Trophoblast cell (in vitro differentiated cells and primary cell): ENCODE measurements around the gene ITGA6.

Experiments
- DNase-seq, 2 donors: peaks; one replicate each; pipeline ENCODE4 v3.0.0-alpha.2; 2016
- H2AFZ ChIP-seq: 2 replicates; pipeline ENCODE4 v1.6.1; 2013; ENCODE audit warnings: low read length, moderate library complexity, mild to moderate bottlenecking; ENCODE audit not compliant: insufficient read depth, poor library complexity
- H2AK5ac ChIP-seq: 2 replicates; pipeline ENCODE4 v1.6.1; 2013; ENCODE audit warnings: mild to moderate bottlenecking, low read length
- H2BK120ac ChIP-seq: 2 replicates; pipeline ENCODE4 v1.6.1; 2013; ENCODE audit warnings: low read length, mild to moderate bottlenecking, moderate library complexity; ENCODE audit not compliant: insufficient read depth, poor library complexity
- H2BK12ac ChIP-seq: 2 replicates; pipeline ENCODE4 v1.6.1; 2013; ENCODE audit warnings: mild to moderate bottlenecking, low read length, moderate library complexity
- H2BK5ac ChIP-seq: 2 replicates; pipeline ENCODE4 v1.6.1; 2013; ENCODE audit warnings: low read length, low read depth, moderate library complexity, mild to moderate bottlenecking; ENCODE audit not compliant: poor library complexity
- H3K14ac ChIP-seq: 2 replicates; pipeline ENCODE4 v1.6.1; 2013; ENCODE audit warnings: mild to moderate bottlenecking, low read length
- H3K18ac ChIP-seq: 2 replicates; pipeline ENCODE4 v1.6.1; 2013; ENCODE audit warnings: mild to moderate bottlenecking, low read length
- H3K23ac ChIP-seq: 2 replicates; pipeline ENCODE4 v1.6.1; 2013; ENCODE audit warnings: low read length
- H3K27ac ChIP-seq: 2 replicates; pipeline ENCODE4 v1.5.1; 2013; ENCODE audit warnings: low read depth, mild to moderate bottlenecking, inconsistent platforms, low read length, moderate library complexity
- H3K27me3 ChIP-seq: 2 replicates; pipeline ENCODE4 v1.6.1; 2013; ENCODE audit warnings: inconsistent platforms, mild to moderate bottlenecking, low read length, moderate library complexity; ENCODE audit not compliant: insufficient read depth
- H3K36me3 ChIP-seq, 2 experiments: 1 replicate in 1 of 2; 2 replicates in 1 of 2; pipeline ENCODE4 v1.6.1; 2013; ENCODE audit warnings: low read length in 2 of 2, mild to moderate bottlenecking in 2 of 2, moderate library complexity in 1 of 2; ENCODE audit not compliant: insufficient read depth in 2 of 2, control insufficient read depth in 1 of 2
- H3K4ac ChIP-seq: 2 replicates; pipeline ENCODE4 v1.6.1; 2013; ENCODE audit warnings: low read depth, mild to moderate bottlenecking, low read length, moderate library complexity
- H3K4me1 ChIP-seq, 2 experiments: 1 replicate in 1 of 2; 2 replicates in 1 of 2; pipeline ENCODE4 v1.6.1; 2013; ENCODE audit warnings: low read length in 2 of 2, mild to moderate bottlenecking in 2 of 2, moderate library complexity in 1 of 2; ENCODE audit not compliant: insufficient read depth in 2 of 2, control insufficient read depth in 1 of 2
- H3K4me2 ChIP-seq: 2 replicates; pipeline ENCODE4 v1.6.1; 2013; ENCODE audit warnings: inconsistent platforms, mild to moderate bottlenecking, low read length, moderate library complexity
- H3K4me3 ChIP-seq: 2 replicates; pipeline ENCODE4 v1.5.1; 2013; ENCODE audit warnings: mild to moderate bottlenecking, low read depth, low read length, inconsistent platforms
- H3K79me1 ChIP-seq: one replicate; pipeline ENCODE4 v1.6.1; 2013; ENCODE audit warnings: low read length
- H3K79me2 ChIP-seq: 2 replicates; pipeline ENCODE4 v1.6.1; 2013; ENCODE audit warnings: low read length, mild to moderate bottlenecking; ENCODE audit not compliant: control insufficient read depth, insufficient read depth, poor library complexity
- H3K9ac ChIP-seq: 2 replicates; pipeline ENCODE4 v1.6.1; 2013; ENCODE audit warnings: mild to moderate bottlenecking, low read length
- H3K9me3 ChIP-seq: 2 replicates; pipeline ENCODE4 v1.6.1; 2013; ENCODE audit warnings: low read depth, mild to moderate bottlenecking, control low read depth, inconsistent platforms, low read length; ENCODE audit not compliant: insufficient read depth
- H4K12ac ChIP-seq: 2 replicates; pipeline ENCODE4 v1.6.1; 2013; ENCODE audit warnings: low read depth, mild to moderate bottlenecking, low read length, moderate library complexity
- H4K8ac ChIP-seq: 2 replicates; pipeline ENCODE4 v1.6.1; 2013; ENCODE audit warnings: low read depth, mild to moderate bottlenecking, low read length, moderate library complexity
- H4K91ac ChIP-seq: one replicate; pipeline ENCODE4 v1.6.1; 2013; ENCODE audit warnings: low read depth, mild to moderate bottlenecking, low read length, moderate library complexity
- WGBS: extraction: QIAGEN DNeasy Blood & Tissue Kit; methylation state at CpG from one replicate; pipeline ENCODE4 v1.1.7; 2013; ENCODE audit warnings: missing lambda C conversion rate; ENCODE audit not compliant: insufficient read length, insufficient coverage; ENCODE audit errors: extremely low coverage; 5-methylcytosine and 5-hydroxymethylcytosine counted together

ITGA6 gene

DNA sequence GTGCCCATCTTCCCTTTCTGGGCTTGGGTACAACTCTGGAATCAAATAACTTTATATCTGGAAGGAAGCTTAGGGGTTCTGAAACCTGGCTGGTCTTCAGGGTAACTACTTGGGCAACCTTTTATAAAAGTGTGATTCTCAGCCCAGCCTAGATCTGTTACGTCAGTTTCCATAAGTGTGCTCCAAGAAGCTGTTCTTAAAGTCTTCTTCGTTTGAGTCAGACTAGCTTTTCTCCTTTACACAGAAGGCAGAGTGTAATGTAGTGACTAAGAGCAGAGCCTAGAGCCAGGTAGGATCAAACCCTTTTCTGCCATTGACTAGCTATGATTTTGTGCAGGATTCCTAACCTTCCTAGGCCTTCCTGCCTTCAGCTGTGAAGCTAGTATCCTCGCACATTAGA, 5.8 kb downstream of the ITGA6 start:
- no peak overlapping the region for H2AK5ac ChIP-seq
- H4K8ac ChIP-seq, result no peak overlapping the region
- no peak overlapping the region for H2BK120ac ChIP-seq
- no peak overlapping the region for H2BK12ac ChIP-seq
- H3K79me1 ChIP-seq, result no peaks in the 10 kb centered on the region
- H3K14ac ChIP-seq, result no peak overlapping the region
- no peak overlapping the region for H4K91ac ChIP-seq
- no peak overlapping the region for H2AFZ ChIP-seq
- no peak for DNase-seq
- no peaks in the 10 kb centered on the region for H3K36me3 ChIP-seq
- H3K23ac ChIP-seq, result no peak overlapping the region
- H3K27ac ChIP-seq, result no peak overlapping the region
- H3K4me3 ChIP-seq, result no peak overlapping the region
- no peak overlapping the region for H3K18ac ChIP-seq
- H3K27me3 ChIP-seq, result no peaks in the 10 kb centered on the region
- no peak overlapping the region for H2BK5ac ChIP-seq
- peaks cover 1 to 8% of the 10 kb centered on the region in 2 experiments for H3K4me1 ChIP-seq
- H3K4ac ChIP-seq, result no peak overlapping the region
- WGBS, result no CpG with 5 or more reads among the region's 3 CpGs
- no peak overlapping the region for H4K12ac ChIP-seq
- H3K9me3 ChIP-seq, result no peaks in the 10 kb centered on the region
- H3K9ac ChIP-seq, result no peak overlapping the region
- H3K79me2 ChIP-seq, result no peaks in the 10 kb centered on the region
- H3K4me2 ChIP-seq, result no peak overlapping the region

- Histone ChIP-seq H3K23ac (no peak overlapping the region), H3K4me2 (no peak overlapping the region), H3K4me1 (peaks cover 0 to 8% of the 10 kb centered on the region in 2 experiments), H2AFZ (no peak overlapping the region), H2AK5ac (no peak overlapping the region), H3K9me3 (no peaks in the 10 kb centered on the region), H4K91ac (no peak overlapping the region), H3K4me3 (no peak overlapping the region), H3K27me3 (no peaks in the 10 kb centered on the region), H3K18ac (no peak overlapping the region), H2BK5ac (no peak overlapping the region), H3K79me2 (no peaks in the 10 kb centered on the region), H3K27ac (no peak overlapping the region), H3K14ac (no peak overlapping the region), H4K12ac (no peak overlapping the region), H2BK120ac (no peak overlapping the region), H3K79me1 (no peaks in the 10 kb centered on the region), H3K4ac (no peak overlapping the region), H4K8ac (no peak overlapping the region), H2BK12ac (no peak overlapping the region), H3K36me3 (peaks cover 0 to 2% of the 10 kb centered on the region in 2 experiments), H3K9ac (no peak overlapping the region)
- WGBS, result no CpG with 5 or more reads among the region's 5 CpGs
- peak; percentile 40 to 55 for DNase-seq
Measured at GRCh38 chr2:172434821-172435605, 7.6 kb downstream of the ITGA6 start.

DNA sequence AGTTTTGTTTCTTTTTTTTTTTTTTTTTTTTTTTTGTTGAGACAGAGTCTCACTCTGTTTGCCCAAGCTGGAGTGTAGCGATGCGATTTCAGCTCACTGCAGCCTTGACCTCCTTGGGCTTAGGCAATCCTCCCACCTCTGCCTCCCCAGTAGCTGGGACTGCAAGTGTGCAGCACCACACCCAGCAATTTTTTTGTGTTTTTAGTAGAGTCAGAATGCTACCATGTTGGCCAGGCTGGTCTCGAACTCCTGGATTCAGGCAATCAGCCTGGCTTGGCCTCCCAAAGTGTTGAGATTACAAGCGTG, 8.2 kb downstream of the ITGA6 start:
- Histone ChIP-seq H2AK5ac (no peak overlapping the region), H3K27me3 (no peaks in the 10 kb centered on the region), H3K79me2 (no peaks in the 10 kb centered on the region), H3K27ac (no peak overlapping the region), H4K91ac (no peak overlapping the region), H3K14ac (no peak overlapping the region), H3K79me1 (no peaks in the 10 kb centered on the region), H3K4me2 (no peak overlapping the region), H2BK5ac (no peak overlapping the region), H4K8ac (no peak overlapping the region), H3K4ac (no peak overlapping the region), H2BK120ac (no peak overlapping the region), H3K23ac (no peak overlapping the region), H2AFZ (no peak overlapping the region), H2BK12ac (no peak overlapping the region), H4K12ac (no peak overlapping the region), H3K4me3 (no peak overlapping the region), H3K9me3 (no peaks in the 10 kb centered on the region), H3K36me3 (peaks cover 0 to 2% of the 10 kb centered on the region in 2 experiments), H3K4me1 (peaks cover 0 to 8% of the 10 kb centered on the region in 2 experiments), H3K9ac (no peak overlapping the region), H3K18ac (no peak overlapping the region)
- no peak for DNase-seq
- WGBS, result no CpG with 5 or more reads among the region's 4 CpGs

DNA sequence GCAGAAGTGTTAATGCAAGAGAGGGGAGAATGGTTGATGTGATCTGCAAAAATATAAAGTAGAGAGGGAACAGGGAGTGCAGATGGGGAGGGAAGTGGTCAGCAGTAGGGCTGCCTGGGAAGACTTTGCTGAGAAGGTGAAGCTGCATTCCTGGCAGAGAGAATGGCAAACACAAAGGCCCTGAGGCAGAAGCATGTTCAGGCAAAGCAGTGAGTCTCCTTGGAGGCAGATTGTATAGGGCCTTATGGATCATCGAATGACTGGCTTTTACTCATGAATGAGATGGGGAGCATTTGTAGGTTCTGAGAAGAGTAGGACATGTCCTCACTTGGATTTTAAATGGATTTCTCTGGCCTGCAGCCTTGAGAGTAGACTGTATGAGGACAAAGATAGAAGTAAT, 9.5 kb downstream of the ITGA6 start:
- no CpG with 5 or more reads among the region's 1 CpG for WGBS
- no peak overlapping the region for H2BK5ac ChIP-seq

More for the DNA sequence above, 9.5 kb downstream of the ITGA6 start:
- H4K12ac ChIP-seq, result no peak overlapping the region
- no peak overlapping the region for H2AFZ ChIP-seq
- no peak overlapping the region for H3K4ac ChIP-seq
- no peak overlapping the region for H3K23ac ChIP-seq
- no peak overlapping the region for H3K4me3 ChIP-seq
- no peaks in the 10 kb centered on the region for H3K79me2 ChIP-seq
- no peak overlapping the region for H2BK120ac ChIP-seq
- H3K79me1 ChIP-seq, result no peaks in the 10 kb centered on the region
- no peak overlapping the region for H2BK12ac ChIP-seq
- H4K8ac ChIP-seq, result no peak overlapping the region
- no peak overlapping the region for H3K14ac ChIP-seq
- no peaks in the 10 kb centered on the region for H3K9me3 ChIP-seq
- no peak overlapping the region for H3K27ac ChIP-seq
- no peak overlapping the region for H2AK5ac ChIP-seq
- no peak overlapping the region for H3K18ac ChIP-seq
- H3K4me1 ChIP-seq, result peaks cover 0 to 11% of the 10 kb centered on the region in 2 experiments
- H3K4me2 ChIP-seq, result no peak overlapping the region
- H3K36me3 ChIP-seq, result peaks cover 0 to 2% of the 10 kb centered on the region in 2 experiments
- no peak overlapping the region for H4K91ac ChIP-seq
- no peak overlapping the region for H3K9ac ChIP-seq
- H3K27me3 ChIP-seq, result no peaks in the 10 kb centered on the region
- peak; percentile 44 to 52 for DNase-seq
